Measurements from ENCODE around the gene CTDSPL. TPM values are rescaled to one million over a fixed set of nuclear protein-coding genes. Genes with fewer than 3 reads are reported as not detected.

Gene CTDSPL
- total and polyA plus RNA-seq, 2 donors from 2014 or later, result 55.9 to 78.3 TPM

GRCh38 chr3:37832480-37832879, 29.2 kb upstream of the CTDSPL start:
- no peak overlapping the region for H3K9ac ChIP-seq (ENCODE audit: low read length in 3 of 3)
- H3K9me3 ChIP-seq (ENCODE audit: control insufficient read depth in 2 of 3, insufficient read depth in 1 of 3, low read length in 3 of 3), result no peaks in the 10 kb centered on the region
- intact Hi-C loops (cut with DNase I), result no loop called here
- peaks cover 0 to 4% (median 0%) of the 10 kb centered on the region in 3 donors for H3K36me3 ChIP-seq (ENCODE audit: control insufficient read depth in 2 of 3, insufficient read depth in 3 of 3, low read length in 3 of 3)
- no peak for DNase-seq
- no peaks in the 10 kb centered on the region for H3K4me1 ChIP-seq (ENCODE audit: control insufficient read depth in 2 of 3, insufficient read depth in 2 of 3, low read depth in 1 of 3, low read length in 3 of 3)
- no peak for FAIRE-seq
- no peak for TF ChIP-seq CTCF (IDR thresholded peaks at IDR 0.05; ENCODE audit: borderline replicate concordance, extremely low read depth, insufficient read depth)
- H3K27me3 ChIP-seq (ENCODE audit: control insufficient read depth, insufficient read depth, low read length), result no peaks in the 10 kb centered on the region
- no peak overlapping the region for H3K4me3 ChIP-seq (ENCODE audit: low read length in 3 of 3)
- no peak overlapping the region for H3K27ac ChIP-seq (ENCODE audit: low read depth in 2 of 2, low read length in 2 of 2)

GRCh38 chr3:37833302-37834186, 28.1 kb upstream of the CTDSPL start:
- no peaks in the 10 kb centered on the region for H3K4me1 ChIP-seq (ENCODE audit: control insufficient read depth in 2 of 3, insufficient read depth in 2 of 3, low read depth in 1 of 3, low read length in 3 of 3)
- H3K9me3 ChIP-seq (ENCODE audit: control insufficient read depth in 2 of 3, insufficient read depth in 1 of 3, low read length in 3 of 3), result no peaks in the 10 kb centered on the region
- H3K4me3 ChIP-seq (ENCODE audit: low read length in 3 of 3), result no peak overlapping the region
- H3K36me3 ChIP-seq (ENCODE audit: control insufficient read depth in 2 of 3, insufficient read depth in 3 of 3, low read length in 3 of 3), result peaks cover 0 to 4% (median 0%) of the 10 kb centered on the region in 3 donors
- TF ChIP-seq CTCF (IDR thresholded peaks at IDR 0.05; ENCODE audit: borderline replicate concordance, extremely low read depth, insufficient read depth), result no peak
- FAIRE-seq (no peak), DNase-seq (no peak)
- H3K27me3 ChIP-seq (ENCODE audit: control insufficient read depth, insufficient read depth, low read length), result no peaks in the 10 kb centered on the region
- no peak overlapping the region for H3K27ac ChIP-seq (ENCODE audit: low read depth in 2 of 2, low read length in 2 of 2)
- intact Hi-C loops (cut with DNase I), result no loop called here
- H3K9ac ChIP-seq (ENCODE audit: low read length in 3 of 3), result no peak overlapping the region

- no peaks in the 10 kb centered on the region for H3K9me3 ChIP-seq (ENCODE audit: control insufficient read depth in 2 of 3, insufficient read depth in 1 of 3, low read length in 3 of 3)
- no peaks in the 10 kb centered on the region for H3K27me3 ChIP-seq (ENCODE audit: control insufficient read depth, insufficient read depth, low read length)
- no peak for DNase-seq
- FAIRE-seq, result no peak
- no peak for TF ChIP-seq CTCF (IDR thresholded peaks at IDR 0.05; ENCODE audit: borderline replicate concordance, extremely low read depth, insufficient read depth)
- H3K36me3 ChIP-seq (ENCODE audit: control insufficient read depth in 2 of 3, insufficient read depth in 3 of 3, low read length in 3 of 3), result peaks cover 0 to 4% (median 0%) of the 10 kb centered on the region in 3 donors
- H3K27ac ChIP-seq (ENCODE audit: low read depth in 2 of 2, low read length in 2 of 2), result no peak overlapping the region
- H3K4me3 ChIP-seq (ENCODE audit: low read length in 3 of 3), result no peak overlapping the region
- H3K9ac ChIP-seq (ENCODE audit: low read length in 3 of 3), result no peak overlapping the region
- H3K4me1 ChIP-seq (ENCODE audit: control insufficient read depth in 2 of 3, insufficient read depth in 2 of 3, low read depth in 1 of 3, low read length in 3 of 3), result no peaks in the 10 kb centered on the region
- intact Hi-C loops (cut with DNase I), result no loop called here
These were observed 25.1 kb upstream of the CTDSPL start for GRCh38 chr3:37836589-37836988.

All from kidney (tissue), 14 donors.